NCI-H1417 (cell line): ENCODE data around the gene MAML2.

Experiments used
- DNase-seq, 3 experiments: peaks; one replicate each; lab custom pipeline; 2025; lab: John Stamatoyannopoulos, UW

Gene MAML2

DNA sequence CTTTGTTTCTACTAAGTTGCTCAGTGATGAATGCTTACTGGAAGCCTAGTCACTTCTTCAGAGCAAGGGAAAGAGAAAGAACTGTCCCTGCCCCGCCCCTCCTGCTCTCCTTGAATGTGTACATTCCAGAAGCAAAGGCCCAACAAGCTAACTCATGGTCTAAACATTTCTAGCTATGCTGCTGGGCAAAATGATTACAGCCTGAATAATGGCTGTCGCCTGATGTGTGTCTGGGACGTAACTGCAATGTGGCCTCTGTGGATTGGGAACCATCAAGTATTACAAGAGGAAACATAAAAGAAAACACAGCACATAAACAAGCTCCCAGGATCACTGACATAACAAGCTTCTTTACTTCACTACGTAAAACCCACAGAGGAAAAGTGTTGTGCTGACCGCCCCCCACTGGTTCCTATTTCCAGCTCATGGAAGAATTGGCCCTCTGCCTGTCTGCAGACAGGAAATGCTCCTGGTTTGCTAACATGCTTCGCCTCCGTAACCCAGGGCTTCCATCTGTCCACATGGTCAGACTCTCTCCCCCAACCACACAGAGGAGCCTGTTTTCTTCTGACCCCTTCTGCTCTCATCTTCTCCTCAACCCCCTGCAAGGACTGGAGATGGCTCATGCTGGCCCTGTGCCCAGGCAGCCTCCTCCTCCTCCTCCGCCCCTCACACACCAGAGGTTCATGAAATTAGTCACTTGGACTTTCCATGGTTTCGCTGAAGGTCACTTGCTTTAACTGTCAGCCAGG, 187.2 kb downstream of the MAML2 start:
- no peak for DNase-seq

DNA sequence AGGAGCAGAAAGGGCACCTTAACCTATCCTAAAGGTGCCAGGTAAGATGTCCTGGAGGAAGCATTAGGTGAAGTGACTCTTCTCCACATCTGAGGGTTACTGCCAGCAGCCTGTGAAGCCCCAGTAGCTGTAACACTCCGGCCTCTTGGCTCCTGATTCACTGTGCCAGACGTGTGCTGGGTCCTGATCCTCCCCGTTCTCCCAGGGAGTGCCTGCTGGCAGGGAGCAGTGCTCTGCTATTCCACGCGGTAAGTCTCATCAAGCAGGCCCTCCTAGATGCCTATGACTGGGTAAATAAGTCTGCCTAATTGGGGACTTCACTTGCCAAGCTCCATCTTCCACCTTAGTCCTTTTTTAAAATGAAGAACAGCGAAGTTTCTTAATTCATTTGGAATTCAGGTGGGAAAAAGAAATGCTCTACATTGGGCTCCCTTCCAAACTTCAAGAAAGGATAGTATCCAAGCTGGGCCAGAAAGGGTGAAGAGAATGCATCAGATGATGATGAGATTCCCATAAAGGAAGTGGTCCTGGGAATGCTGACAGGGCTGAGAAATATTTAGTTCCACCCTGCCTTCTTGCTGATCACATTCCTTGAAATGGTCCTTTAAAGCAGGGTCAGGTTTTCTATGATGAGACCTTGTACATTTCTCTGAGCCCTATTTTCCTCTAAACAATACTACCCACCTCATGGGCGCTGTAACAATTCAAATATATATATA, 188.0 kb downstream of the MAML2 start:
- DNase-seq = no peak

DNA sequence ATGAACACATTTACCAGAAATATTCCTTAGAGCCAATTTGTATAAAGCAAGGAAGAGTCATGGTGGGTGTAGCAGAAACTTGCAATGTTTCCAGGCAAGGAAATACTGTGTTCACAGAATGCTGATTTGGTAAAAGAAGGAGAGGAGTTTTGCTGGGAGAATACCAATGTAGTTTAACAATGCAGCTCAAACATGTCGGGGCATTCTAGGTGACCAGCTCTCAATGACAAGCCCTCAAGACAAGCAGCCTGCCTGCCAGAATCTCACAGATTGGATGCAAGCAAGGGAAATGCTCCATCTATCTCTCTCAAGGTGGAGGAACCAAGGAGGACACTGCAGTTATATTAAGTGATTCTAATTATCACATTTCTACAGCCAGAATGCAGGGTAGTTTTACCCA, 190.4 kb downstream of the MAML2 start:
- no peak for DNase-seq

DNA sequence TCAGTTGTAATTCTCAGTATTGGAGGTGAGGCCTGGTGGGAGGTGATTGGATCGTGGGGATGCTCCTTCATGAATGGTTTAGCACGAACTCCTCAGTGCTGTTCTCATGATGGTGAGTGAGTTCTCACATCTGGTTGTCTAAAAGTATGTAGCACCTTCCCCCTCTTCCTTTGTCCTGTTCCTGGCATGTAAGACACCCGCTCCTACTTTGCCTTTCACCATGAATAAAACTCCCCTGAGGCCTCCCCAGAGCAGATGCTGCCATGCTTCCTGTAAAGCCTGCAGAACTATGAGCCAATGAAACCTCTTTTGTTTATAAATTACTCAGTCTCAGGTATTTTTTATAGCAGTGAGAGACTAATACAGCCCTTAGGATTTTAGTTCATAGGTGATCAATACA, 191.5 kb downstream of the MAML2 start:
- DNase-seq = no peak

DNA sequence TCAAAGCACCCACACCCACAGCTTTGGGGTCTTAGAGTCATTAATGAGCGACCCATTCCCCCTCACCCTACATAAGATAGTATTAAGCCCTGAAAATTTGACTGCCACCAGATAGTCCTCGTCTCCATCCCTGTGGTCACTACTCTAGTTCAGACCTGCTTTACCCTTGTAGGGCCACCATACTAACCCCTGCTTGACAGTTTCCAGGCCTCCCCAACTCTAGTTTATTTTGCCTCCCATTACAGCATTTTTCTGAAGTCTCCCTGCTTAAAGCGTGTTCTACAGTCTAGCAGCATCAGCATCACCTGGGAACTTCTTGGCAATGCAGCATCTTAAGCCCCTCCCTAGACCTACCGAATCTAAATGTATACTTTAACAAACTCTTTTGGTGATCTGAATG, 192.4 kb downstream of the MAML2 start:
- no peak for DNase-seq

DNA sequence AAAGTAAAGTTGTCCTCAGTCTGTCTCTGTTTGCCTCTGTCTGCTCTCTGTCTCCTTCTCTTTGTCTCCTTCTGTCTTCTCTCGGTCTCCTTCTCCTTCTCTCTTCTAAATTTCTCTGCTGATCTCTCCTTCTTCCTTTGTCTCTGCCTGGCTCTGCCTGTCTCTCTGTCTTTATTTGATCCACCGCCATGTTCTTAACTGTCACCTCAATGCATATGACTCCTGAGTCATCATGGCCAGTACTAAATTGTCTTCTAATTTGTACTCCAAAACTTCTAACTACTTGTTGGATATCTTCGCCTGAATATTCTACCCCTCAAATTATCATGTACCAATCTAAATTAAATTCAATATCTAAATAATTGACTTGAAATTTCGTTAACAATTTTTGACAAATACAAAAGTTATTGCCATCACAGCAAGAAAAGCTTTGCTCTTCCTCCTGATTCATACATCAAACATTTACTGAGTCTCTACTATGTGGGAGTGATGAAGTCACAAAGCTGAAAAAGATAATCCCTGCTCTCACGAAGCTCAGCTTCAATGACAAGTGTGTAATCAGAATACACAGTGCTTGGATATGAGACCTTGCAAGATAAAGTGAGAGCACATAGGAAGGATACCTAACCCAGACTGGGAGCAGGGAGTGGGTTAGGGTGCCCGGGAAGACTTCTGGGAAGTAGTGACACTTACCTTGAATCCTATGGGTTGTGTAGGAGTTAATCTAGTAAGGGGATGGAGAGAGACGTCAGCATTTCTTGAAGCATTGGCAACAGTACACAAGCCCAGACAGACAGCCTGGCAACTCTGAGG, 193.0 kb downstream of the MAML2 start:
- no peak for DNase-seq

DNA sequence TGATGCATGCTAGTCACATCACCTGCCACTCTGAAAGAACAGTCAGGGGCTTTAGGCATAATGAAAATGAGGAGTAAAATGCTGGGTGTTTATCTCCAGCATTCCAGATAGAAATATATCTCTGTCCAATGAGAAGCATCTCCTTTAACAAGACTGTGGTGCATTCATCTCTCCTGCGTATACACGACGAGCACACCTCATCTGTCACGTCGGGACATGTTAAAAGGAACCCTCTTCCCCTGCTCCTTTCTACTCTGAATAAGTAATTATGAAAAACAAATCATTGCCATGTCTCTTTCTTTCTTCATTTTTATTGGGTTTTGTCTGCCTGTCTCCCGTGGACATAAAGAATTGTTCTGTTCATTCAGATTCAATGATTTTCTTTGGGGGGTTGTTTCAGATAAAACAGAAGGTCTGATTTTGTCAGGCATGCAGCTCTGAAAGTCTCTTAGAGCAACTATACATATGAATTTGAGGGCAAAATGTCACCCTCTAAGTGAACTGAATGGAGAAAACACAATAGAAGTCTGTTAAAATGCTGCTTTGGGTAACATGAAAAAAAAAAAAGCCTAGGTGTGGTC, 195.0 kb downstream of the MAML2 start:
- no peak for DNase-seq

DNA sequence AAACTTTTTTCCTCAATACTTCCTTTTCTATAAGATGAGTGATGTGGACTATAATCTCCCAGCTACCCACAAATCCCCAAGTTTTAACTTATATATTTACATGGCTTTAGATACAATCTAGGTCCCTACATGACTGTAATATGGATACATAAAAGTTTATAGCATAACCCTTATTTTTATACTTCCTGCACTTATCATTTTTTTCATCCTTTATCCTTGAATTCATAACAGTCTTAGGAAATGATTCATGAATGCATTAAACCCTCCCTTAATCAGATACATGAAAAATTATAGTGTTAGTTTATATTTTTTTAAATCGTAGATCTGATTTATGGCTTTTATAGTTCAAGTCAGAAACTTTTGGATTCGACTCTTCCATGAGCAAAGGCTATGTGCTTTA, 195.8 kb downstream of the MAML2 start:
- DNase-seq = no peak

DNA sequence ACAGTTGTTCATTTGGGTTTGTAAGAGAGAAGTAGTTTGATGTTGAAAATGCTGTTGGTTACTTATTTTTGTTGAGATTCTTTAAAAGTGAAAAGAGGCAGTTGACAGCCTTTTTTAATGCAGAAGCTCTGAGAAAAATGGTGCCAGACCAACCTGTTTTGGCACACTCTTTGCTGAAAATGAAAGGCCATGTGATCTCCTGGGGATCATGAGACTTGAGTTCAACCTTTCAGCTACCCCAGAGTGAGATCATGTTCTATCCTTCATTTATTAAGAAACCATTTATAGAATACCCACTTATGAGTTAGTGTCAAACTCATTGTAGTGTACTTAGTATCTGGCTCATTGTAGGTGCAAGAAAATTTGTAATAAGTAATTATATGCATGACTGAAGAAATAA, 196.2 kb downstream of the MAML2 start:
- DNase-seq = no peak

DNA sequence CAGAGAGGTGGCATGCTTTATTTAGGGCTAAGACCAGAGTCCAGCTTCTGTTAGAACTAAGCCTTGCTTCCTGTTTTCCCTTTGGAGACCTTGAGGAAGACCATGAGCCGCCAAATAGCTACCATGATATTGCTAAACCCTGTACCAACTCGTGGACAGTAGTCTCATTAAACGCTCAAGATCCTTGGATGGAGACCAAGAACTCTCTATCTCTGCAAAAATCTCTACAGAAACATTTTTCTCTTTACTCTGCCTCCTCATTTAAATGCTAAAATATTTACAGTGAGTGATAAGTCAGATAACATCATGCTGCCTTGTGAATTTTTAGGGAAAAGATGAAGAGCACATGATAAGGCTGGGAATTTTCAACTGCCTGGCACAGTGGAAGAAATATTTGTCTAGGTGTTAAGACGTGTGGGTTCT, 197.8 kb downstream of the MAML2 start:
- DNase-seq = no peak

DNA sequence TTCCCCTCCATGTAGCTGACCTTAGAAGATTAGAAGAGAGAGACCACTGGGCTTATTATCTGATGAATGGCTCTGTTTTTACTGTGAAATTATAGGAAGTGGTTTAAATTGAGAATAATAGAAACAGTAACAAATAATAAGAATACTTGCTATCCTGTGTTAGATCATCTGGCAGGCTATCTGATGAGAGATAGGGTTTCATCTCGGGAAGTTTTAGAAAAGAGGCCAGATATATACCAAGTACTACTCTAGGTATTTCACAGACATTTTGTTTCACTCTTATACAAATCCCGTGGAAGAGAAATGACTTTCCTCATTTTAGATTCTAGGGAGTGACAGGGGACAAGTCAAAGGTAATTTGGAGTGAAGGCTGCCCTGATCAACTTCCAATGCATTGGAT, 198.4 kb downstream of the MAML2 start:
- no peak for DNase-seq

DNA sequence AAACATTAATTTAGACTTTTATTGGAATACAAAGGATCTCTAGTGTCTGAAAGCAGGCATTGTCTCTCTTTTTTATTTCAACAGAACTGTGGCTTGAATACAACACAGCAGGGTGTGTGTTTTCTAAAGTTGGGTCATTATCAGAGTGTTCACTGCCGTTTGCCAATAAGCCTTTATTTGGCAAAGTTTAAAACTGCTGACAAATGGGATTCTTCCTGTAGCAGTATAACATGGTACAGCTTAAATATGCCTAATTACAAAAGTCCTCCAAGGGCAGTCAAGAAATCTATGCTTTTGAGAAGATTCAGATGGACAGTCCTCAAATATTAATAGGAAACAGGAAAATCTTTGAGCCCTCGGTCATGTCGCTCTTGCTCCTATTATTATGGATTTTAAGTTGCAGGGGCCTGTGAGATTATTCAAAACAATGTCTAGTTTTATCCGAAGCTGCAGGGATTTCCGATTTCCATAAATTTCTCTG, 199.9 kb downstream of the MAML2 start:
- peak in 2 of 3 experiments; percentile 12 to 52 for DNase-seq

DNA sequence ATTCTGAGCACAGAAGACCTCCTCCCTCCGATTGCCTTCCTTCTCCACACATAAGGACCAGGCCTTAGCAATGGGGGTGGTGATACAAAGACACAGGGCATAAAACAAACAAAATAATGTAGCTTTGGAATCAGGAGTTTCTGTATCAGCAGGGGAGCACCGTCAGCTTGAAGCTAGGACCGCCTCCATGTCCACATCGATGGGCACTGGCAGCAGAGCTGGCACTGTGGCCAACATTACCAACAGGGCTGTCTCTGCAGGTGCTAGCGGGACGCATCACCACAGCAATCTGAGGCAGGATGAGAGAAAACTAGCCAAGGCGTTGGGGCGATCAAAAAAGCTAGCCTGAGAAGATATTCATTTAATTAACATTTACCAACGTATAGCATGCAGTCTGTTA, 201.4 kb downstream of the MAML2 start:
- DNase-seq = no peak

DNA sequence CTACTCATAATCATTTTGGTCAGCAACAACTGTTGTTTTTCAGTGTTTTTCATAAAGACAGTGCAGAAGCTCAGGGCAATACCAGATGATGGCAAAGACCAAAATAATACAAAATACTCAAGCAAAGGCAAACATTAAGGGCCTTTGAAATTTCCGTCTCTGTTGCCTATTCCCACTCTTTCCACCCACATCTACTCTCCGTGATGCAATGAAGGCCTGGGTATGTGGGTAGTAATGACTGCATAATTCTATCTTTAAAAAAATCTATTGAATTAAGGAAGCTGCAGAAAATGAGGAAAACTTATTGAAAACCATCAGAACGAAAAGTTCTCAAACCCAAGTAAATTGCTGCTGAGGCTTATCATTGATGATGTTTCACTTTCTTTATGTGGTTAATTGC, 203.3 kb downstream of the MAML2 start:
- no peak for DNase-seq

DNA sequence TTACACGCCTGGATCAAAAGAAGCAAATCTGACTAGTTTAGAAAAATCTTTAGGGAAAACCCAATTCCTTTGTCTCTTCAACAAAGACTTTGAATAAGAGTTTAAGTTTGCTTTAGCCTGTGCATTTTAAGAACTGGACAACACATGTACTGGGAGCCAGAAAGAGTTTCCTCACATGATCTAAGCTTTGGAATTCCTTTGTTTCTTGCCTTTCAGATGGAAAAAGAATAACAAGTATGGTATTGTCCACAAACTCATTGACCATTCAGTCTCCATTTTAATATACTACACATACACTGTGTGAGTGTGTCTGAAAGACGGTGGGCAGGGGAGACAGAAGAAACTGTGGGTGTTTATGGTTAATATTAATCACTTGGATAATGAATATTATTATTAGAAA, 205.6 kb downstream of the MAML2 start:
- no peak for DNase-seq

DNA sequence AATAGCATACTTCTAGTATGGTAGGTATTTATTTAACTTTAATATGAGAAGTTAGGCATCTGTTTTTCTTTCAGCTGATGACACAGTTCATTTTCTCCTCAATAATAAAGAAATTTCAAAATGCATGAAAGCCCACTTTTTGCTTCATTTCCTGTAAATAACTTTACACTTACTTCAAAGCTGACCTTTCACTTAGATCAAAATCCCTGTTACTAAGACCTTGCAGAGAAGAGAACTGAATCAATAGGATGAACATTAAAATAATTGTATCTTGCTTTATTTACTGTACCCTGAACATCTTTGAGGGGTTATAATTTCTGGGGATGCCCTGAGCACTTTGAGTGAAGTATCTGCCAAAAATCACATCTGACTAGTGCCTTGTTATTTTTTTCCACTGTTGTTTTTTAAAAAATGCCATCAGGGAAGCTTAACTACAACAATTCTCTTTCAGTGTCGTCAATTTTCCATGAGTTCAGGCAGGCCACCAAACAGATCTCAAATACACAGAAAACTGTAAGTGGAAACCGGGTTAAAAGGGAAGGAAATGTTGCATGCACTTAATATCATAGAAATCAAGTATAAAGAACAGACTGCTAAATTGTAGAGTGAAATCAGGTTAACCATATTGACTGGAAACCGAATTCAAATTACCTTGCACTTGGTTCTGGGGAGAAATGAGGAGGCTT, 206.2 kb downstream of the MAML2 start:
- DNase-seq = no peak

DNA sequence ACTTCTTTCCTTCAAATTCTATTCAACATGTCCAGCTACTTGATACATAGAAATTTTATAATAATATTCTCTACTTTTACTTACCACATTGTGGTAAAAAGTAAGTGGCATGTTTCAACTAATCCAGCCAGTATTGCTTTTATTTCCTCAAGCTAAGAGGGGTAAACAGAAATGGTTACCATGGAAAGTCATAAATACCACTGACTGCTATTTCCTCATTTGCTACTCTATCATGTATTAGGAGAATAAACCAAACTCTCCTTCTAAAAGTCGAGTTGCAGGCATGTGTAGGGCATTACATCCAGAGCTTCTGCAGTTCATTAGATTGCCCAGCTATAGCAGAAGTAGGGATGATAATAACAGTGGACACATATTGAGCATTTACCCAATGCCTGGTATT, 208.4 kb downstream of the MAML2 start:
- no peak for DNase-seq

DNA sequence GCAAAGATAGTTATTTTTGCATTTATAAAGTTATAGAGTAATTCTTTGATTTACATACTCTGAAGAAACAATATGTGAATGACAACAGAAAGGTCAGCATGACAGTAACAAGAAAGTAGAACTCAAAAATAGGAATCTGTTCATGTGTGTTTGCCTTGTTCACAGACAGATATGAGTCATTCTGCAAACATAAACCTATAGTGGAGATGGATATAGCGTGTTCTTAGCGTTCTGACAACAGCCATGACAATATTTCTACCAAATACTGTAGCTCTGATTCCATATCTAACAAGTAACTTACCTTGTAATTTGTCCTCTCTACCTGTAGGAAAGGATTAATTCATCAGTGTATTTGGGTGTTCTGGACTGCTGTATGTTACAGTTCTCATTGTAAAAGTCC, 210.6 kb downstream of the MAML2 start:
- no peak for DNase-seq

DNA sequence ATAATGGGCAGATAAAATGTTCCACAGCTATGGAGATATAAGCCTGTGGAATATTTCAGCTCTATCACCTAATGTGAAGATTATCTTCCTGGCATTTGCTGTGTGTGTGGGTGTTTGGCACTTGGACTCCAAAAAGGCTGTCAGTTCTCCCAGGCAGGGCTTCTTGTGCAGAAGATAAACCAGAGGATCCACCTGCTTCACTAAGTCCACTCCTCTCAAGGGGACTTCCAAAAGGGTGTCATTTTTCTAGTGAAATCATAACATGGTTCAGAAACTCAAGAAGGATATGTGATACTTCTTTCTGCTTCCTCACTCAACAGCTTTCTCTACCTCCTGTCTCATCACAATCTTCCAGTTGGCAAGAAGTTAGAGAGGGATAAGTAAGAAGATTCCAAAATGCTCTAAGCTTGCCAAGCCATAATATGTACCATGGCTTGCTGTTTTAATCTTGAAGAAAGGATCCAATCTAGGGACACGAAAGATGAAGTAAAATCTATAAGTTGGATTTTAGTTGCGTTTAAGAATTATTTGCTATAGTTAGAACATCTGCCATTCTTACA, 212.9 kb downstream of the MAML2 start:
- no peak for DNase-seq

DNA sequence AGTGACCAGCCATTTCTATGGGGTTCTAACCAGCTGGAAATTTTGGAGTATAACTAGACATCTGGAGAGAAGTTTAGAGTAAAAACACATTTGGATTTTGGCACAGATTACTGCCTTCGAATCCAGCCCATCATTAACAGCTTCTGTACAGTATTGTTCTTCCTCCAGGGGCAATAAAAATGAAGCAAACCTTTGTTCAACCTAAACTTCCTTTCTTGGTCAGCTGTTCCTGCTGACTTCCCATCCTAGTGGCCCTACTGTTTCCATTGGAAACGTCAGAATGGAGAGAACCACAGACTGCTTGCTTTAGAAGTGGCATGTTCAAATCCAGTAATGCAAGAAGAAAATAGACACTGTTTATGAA, 215.4 kb downstream of the MAML2 start:
- peak in 1 of 3 experiments; percentile 17 for DNase-seq

DNA sequence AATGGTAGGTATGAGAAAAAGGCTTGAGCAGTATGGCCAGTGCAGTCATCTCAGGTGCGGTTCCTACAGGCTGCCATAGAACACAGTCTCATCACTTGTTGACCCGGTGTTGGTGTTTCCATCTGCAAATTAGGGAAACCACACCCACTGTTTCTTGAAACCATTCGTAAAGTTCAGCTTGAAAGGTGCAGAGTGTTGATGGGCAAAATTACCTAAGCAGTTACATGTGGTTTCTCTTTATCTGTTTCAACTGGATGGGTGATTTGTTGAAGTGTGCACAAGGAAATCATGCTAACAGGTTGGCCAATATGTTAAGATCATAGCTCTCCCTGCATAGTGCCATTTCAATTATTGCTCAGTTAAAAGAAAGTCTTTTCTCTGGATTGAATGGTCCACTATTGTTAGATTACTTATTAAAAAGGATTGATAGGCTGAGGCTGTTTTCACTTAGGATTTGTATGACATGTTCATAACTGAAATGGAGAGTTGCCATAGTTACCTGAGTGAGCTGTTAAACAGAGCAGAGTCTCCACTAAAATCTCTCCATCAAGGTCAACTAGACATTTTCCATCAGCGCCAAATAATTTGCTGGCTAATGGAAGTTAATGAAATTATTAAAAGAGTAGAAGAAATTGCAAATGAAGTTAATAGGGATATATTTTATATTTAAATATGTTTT, 215.9 kb downstream of the MAML2 start:
- peak in 1 of 3 experiments; percentile 28 for DNase-seq
